GM12874 (cell line): ENCODE data around the gene MLLT6.

Source experiments
- TF ChIP-seq, protein P1 (sequence below): IDR thresholded peaks from 2 replicates; pipeline ENCODE4 v1.5.1; 2011; ENCODE audit warnings: low read depth, mild to moderate bottlenecking, control low read depth, low read length, moderate library complexity; ENCODE audit not compliant: insufficient read depth

MLLT6 gene

DNA sequence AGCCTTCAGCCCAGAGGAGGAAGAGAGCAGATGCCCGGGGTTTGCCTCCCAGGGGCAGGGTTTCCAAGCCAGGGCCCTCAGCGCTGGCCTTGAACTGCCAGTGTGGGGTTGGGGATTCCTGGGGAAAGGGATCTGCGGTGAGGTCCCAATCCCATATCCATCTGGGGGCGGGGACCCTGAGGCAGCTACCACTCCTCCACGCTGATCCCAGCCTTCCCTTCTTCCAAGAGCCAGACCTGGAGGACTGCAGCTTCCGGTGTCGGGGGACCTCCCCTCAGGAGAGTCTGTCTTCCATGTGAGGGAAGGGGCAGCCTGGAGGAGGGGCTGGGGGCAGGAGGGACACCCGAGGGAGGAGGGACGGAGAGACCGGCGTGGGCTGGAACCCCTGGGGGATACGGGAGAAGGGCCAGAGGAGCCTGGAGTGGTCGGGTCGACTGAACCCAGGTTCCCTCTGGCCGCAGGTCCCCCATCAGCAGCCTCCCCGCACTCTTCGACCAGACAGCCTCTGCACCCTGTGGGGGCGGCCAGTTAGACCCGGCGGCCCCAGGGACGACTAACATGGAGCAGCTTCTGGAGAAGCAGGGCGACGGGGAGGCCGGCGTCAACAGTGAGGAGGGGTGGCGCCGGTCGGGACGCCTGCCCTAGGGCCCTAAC, 14.3 kb downstream of the MLLT6 start:
- TF ChIP-seq, protein P1, sequence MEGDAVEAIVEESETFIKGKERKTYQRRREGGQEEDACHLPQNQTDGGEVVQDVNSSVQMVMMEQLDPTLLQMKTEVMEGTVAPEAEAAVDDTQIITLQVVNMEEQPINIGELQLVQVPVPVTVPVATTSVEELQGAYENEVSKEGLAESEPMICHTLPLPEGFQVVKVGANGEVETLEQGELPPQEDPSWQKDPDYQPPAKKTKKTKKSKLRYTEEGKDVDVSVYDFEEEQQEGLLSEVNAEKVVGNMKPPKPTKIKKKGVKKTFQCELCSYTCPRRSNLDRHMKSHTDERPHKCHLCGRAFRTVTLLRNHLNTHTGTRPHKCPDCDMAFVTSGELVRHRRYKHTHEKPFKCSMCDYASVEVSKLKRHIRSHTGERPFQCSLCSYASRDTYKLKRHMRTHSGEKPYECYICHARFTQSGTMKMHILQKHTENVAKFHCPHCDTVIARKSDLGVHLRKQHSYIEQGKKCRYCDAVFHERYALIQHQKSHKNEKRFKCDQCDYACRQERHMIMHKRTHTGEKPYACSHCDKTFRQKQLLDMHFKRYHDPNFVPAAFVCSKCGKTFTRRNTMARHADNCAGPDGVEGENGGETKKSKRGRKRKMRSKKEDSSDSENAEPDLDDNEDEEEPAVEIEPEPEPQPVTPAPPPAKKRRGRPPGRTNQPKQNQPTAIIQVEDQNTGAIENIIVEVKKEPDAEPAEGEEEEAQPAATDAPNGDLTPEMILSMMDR: no peak

DNA sequence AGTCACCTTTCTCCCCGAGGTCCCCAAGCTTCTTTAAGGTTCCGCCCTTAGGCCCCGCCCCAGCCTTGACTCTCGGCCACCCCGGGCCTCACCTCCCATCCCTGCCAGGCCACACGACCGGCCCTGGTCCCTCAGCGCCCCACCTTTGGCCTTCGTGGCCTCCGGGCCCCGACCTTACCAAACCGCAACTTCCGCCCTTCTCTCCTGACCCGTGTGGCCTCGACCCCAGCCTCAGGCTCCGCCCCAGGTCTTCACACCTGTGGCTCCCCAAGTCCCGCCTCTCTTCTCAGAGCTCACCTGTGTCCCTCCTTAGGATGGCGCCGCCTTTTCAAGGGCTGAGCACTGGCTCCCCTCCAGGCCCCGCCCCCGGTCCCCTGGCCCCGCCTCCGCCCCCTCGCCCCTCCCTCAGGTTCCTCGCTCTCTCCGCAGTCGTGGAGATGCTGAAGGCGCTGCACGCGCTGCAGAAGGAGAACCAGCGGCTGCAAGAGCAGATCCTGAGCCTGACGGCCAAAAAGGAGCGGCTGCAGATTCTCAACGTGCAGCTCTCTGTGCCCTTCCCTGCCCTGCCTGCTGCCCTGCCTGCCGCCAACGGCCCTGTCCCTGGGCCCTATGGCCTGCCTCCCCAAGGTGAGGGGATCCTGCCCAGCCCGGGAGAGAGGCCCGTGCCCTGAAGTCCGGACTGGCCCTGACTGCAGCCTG, 15.0 kb downstream of the MLLT6 start:
- TF ChIP-seq, protein P1: no peak

DNA sequence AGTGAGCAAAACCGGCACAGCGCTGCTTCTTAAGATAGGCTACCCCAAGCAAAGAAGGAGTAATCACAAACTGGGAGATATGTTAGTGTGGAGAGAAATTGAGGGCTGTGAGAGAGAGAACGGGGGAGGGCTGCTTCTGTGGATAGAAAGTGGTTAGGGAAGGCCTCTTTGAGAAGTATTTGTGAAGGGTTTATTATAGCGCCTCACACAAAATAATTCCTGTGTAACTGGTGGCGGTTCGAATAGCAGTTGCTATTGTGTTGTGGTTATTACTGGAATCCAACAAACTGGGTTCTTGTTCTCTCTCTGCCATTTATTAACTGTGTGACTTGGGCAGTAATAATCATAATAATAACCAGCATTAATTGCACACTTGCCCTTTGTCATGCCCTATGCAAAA, 15.9 kb downstream of the MLLT6 start:
- TF ChIP-seq, protein P1: no peak

DNA sequence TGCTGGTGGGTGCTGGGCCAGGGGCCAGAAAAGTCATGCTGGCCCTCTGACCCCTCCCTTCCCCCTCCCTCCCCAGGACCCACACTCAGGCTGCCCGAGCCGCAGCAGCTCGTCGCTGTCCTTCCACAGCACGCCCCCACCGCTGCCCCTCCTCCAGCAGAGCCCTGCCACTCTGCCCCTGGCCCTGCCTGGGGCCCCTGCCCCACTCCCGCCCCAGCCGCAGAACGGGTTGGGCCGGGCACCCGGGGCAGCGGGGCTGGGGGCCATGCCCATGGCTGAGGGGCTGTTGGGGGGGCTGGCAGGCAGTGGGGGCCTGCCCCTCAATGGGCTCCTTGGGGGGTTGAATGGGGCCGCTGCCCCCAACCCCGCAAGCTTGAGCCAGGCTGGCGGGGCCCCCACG, 16.7 kb downstream of the MLLT6 start:
- TF ChIP-seq, protein P1: no peak

DNA sequence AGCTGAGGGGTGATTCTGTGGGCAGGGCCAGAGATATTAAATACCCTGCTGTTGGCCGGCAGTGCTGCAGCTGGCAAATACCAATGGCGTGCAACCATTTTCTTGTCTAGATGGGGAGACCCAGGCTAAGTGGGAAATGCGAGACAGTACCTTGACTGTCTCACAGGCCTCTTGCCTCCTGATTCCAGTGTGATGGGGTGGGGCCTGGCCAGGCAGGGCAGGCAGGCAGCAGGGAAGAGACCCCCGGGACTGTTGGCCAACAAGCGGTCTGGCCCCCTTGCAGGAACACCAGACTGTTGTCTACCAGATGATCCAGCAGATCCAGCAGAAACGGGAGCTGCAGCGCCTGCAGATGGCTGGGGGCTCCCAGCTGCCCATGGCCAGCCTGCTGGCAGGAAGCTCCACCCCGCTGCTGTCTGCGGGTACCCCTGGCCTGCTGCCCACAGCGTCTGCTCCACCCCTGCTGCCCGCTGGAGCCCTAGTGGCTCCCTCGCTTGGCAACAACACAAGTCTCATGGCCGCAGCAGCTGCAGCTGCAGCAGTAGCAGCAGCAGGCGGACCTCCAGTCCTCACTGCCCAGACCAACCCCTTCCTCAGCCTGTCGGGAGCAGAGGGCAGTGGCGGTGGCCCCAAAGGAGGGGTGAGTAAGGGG, 19.4 kb downstream of the MLLT6 start:
- TF ChIP-seq, protein P1: no peak

DNA sequence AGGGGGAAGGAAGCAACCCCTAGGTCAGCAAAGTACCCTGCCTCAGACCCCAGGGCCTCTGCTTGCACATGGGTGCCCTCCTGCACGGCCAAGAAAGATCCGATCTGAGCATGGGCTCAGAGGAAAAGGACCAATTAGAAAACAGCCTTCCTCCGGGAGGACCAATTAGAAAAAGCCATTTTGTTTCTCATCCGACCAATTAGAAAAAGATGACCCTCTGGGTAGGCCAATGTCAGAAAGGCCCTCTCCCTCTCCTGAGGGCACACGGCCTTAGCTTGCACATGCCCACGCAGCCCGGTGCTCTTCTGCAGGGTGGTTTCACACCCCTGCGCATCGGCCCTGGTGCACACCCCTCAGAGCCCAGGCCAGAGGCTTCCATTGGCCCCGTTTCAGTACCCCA, 20.0 kb downstream of the MLLT6 start:
- TF ChIP-seq, protein P1: no peak

DNA sequence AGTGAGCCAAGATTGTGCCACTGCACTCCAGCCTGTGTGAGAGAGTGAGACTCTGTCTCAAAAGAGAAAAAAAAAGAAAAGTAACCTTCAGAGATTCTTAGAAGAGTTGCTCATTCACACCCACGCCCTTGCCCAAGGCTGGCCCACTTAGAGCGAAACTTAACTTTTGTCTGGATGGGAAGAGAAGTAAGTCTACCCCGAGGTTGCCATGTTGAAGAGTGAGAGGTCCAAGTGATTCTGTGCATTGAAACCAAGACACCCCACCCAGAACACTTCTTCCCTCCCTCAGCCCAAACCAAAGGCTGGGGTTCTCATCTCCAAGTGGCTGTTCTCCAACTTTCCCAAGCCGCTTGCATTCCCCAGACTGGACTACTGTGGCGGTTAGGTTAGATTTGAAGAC, 22.7 kb downstream of the MLLT6 start:
- TF ChIP-seq, protein P1: no peak
